Ecto neural progenitor cell (in vitro differentiated cells): ENCODE data around the gene CYP4X1.
"Not testable (repeated sequence)": the region's sequence is repeated elsewhere in the genome, so short reads cannot be mapped to it uniquely, and the experiment has no call there.

Source experiments
- DNase-seq: peaks from one replicate; pipeline ENCODE4 v3.0.0-alpha.2; 2018; ENCODE audit warnings: low spot score

The CYP4X1 gene

DNA sequence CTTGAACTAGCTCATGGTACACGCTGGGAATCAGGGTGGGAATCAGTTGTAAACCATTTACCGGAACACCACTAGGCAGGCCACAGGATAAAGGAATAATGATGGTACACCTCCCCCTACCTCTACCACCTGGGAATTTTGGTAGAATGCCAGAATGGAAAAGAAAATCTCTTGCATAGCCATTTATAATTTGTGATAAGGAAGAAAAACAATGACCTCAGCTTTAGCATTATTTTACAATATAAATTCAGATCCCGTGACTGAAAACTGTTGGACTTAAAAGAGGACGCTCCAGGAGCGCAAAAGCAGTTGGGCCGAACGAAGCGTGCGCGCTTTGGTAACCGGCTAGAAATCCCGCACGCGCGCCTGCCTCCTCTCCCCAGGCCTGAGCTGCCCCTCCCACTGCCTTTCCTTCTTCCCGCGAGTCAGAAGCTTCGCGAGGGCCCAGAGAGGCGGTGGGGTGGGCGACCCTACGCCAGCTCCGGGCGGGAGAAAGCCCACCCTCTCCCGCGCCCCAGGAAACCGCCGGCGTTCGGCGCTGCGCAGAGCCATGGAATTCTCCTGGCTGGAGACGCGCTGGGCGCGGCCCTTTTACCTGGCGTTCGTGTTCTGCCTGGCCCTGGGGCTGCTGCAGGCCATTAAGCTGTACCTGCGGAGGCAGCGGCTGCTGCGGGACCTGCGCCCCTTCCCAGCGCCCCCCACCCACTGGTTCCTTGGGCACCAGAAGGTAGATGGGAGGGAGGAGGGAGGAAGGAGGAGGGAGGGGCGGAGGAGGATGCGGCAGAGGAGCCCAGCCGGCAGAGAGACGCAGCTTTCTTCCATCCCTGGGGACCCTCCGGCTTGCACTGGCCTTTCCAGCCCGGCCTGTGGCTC, at the start of gene CYP4X1:
Gene CYP4X1, plus strand, starts transcription at position 402 of the 873 bp plus-strand sequence. Its CDS starts 149 bp downstream, at position 551.
- DNase-seq, result peak; percentile 62

GRCh38 chr1:46983166-46983829, 40.2 kb upstream of the CYP4X1 start:
- DNase-seq, result no peak

GRCh38 chr1:46983830-46984586, 39.5 kb upstream of the CYP4X1 start:
- no peak for DNase-seq

DNA sequence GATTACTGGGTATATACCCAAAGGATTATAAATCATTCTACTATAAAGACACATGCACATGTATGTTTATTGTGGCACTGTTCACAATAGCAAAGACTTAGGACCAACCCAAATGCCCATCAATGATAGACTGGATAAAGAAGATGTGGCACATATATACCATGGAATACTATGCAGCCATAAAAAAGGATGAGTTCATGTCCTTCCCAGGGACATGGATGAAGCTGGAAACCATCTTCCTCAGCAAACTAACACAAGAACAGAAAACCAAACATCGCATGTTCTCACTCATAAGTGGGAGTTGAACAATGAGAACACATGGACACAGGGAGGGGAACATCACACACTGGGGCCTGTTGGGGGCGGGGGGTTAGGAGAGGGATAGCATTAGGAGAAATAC, 32.9 kb upstream of the CYP4X1 start:
- DNase-seq, result not testable (repeated sequence)

- DNase-seq, result no peak
These were observed 32.2 kb upstream of the CYP4X1 start for GRCh38 chr1:46991083-46991923.

DNA sequence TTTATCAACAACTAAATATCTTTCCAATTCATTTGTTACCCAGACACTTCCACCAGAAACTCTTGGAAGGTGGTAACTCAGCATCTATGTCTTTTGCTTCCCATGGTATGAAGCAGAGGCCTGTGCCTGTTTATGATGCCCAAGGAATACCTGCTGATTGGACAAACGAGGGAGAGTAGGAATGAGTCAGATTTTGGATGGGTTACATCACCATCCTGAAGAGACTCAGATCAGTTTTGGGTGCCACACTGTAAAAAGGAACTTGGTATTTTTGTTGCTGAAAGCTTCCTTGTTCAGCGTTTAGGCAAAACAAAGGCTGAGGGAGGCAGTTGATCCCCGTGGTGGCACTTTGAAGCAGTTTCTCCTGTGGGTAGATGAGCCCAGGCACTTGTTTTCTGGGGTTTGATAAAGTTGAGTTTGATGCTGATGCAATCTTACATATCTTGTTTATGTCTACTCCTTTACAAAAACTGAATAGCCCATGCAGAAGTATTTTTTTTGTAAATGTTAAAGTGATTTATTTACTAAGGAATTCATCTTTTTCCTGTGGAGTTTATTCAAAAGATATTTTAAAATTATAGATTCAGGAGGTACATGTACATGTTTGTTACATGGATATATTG, 26.7 kb upstream of the CYP4X1 start:
- DNase-seq, result no peak

DNA sequence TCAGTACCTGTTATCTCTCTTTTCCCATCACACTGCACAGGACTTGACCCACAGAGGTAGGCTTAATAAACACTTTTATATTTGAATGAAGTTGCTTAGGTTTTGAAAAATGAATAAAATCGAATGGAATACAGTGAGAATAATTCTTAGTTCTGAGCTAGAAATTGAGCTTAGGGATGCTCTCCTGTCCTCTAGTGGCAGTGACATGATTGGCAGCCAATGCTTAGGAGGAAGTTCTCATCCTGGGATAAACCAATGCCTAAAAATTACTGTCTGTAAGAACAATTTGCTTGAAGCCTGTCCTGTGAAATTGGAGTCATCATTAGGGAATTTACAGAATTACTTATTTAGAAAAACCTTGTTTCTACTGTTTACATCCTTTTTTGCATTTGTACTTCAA, 21.3 kb upstream of the CYP4X1 start:
- DNase-seq, result no peak

DNA sequence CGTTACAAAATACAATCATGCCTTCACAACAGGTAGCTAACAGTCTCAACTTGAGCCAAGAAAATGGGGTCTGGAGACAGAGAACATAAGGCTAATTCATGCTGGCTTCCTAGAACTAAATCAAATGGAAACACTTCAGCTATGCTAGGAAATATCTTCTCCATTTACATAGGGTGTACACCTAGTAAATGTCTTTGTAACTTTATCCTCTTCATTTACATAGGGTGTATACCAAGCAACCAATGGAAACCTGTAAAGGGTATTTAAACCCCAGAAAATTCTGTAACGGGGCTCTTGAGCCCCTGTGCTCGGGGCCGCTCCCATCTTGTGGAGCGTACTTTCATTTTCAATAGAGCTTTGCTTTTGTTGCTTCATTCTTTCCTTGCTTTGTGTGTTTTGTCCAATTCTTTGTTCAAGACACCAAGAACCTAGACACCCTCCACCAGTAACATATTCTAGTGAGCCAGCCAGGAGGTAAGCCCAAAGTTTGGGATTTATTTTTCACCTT, 19.5 kb upstream of the CYP4X1 start:
- no peak for DNase-seq

DNA sequence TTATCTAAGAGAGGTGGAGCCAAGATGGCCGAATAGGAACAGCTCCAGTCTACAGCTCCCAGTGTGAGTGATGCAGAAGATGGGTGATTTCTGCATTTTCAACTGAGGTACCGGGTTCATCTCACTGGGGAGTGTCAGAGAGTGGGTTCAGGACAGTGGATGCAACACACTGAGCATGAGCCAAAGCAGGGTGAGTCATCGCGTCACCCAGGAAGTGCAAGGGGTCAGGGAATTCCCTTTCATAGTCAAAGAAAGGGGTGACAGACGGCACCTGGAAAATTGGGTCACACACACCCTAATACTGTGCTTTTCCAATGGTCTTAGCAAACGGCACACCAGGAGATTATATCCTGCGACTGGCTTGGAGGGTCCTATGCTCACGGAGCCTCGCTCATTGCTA, 17.0 kb upstream of the CYP4X1 start:
- not testable (repeated sequence) for DNase-seq

- DNase-seq, result no peak
These were observed 10.2 kb upstream of the CYP4X1 start for GRCh38 chr1:47013293-47013692.

DNA sequence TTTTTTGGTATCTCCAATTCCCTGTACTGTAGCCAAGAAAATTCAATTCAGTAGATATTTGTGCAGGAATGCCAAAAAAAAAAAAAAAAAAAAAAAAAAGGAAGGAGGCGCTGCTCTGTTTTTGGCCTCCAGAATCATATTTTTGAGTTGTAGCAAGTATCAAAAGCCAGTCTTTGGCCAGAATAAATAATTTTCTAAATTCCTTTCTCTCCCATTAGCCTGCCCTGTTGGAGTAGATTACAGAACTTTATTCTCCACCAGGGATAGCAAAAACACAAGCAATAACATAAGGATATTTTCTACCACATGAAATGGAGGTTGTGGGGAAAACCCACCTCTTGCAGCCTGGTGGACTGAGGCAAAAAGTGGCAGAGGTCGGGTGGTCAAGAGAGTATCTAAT, 2.4 kb upstream of the CYP4X1 start:
- no peak for DNase-seq

DNA sequence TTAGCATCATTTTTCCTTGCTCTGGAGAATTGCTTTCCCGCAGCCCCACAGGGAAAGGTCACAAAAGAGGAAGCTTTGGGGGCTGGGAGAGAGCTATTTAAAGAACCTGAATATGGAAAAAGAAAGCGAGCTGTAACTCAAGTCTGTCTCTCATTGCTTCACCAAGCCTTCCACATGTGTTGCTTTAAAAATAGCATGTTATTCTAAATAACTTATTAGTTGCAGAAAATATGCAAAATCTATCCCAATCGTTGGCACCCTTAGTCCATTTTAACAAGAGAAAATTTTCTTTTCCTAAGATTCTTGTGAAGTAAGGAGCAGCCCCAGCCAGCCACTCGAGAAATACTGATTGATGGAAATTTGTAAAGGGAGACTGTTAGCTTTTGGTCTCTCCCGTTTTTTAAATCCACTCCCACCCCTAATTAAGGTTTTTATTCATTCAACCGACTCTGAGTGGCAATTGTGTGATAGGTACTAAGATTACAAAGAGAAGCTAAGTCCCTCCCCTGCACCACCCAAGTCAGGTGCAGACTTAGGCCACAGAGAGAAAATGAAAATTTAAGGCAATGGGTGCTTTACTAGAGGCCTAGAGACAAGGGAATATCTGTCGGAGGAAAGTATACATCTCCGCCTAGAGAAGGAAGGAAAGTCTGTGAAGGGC, 802 bp downstream of the CYP4X1 start:
- no peak for DNase-seq

DNA sequence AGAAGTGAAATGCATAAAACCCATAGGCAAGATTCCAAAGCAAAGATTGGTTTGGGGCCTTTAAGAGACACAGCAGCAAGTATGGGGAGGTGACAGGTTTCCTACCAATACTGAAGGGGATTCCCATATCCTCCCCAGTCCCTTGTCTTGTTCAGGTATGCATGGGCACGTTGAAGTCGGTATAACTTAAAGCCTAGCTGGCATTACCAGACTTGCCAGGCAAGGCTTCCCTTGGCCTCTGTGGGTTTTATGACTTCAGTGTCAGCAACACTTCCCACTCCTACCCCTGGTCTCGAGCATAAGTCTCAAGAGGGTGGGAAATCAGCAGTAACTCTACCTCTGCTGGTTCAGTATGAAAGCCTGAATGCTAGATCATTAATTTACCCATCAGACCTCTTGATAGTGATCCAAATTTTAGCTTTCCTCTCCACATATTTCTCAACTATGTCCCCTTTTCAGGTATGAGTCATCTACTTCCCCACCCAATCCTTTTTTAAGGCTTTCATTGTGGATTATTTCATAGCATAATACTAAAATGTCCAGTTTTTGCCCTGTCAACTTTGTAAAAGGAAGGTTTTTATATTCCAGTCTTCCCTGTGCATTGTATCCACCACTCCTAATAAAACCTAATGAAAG, 6.8 kb downstream of the CYP4X1 start:
- no peak for DNase-seq

- DNase-seq, result no peak
These were observed 7.6 kb downstream of the CYP4X1 start for GRCh38 chr1:47031059-47031458.

DNA sequence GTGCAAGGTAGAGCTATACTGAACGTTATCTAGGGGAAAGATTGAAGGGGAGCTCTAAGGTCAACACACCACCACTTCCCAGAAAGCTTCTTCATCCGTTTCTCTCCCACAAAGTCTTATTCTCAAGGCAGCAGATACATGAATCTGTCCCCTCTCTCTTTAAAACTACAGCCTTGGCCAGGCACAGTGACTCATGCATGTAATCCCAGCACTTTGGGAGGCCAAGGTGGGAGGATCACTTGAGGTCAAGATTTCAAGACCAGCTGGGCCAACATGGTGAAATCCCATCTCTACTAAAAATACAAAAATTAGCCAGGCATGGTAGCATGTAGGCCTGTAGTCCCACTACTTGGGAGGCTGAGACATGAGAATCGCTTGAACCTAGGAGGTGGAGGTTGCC, 8.1 kb downstream of the CYP4X1 start:
- no peak for DNase-seq

- DNase-seq, result no peak
These were observed 13.3 kb downstream of the CYP4X1 start for GRCh38 chr1:47036764-47037163.

DNA sequence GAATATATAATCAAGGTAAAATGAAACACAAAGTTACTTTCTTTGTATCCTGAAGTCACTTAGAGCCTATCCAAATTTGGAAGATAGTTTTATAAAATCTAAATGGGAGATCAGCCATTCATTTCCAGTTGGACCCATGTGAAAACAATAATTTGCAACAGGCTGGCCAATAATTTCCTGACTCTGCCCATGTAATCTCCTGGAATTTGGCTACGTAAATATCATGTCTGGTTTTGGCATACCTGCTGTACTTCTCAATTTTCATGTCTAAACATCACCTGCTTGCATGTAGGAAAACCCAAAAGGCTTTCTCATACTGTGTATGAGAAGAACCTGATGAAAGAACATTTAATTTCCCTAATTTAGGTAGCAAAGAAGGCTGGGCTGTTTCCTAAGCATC, 35.9 kb downstream of the CYP4X1 start:
- no peak for DNase-seq

DNA sequence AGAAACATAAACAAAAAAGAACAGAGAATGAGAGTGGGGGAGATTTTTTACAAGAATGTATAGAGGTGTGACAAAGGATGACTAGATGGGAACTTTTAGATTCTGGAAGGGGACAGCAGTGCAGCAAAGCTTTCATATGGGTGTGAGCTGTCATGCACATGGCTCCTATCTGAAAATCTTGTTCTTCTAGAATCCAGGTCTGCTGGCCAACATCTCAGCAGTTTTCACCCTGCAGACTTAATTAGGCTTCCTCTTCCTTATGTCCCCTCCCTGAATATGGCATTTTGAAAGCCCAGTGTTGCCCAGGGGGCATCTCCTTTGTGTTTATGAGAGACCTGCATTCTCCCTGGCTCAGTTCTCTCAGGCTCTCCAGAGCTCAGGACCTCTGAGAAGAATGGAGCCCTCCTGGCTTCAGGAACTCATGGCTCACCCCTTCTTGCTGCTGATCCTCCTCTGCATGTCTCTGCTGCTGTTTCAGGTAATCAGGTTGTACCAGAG, 43.7 kb downstream of the CYP4X1 start, which contains the start of gene CYP4Z1:
Gene CYP4Z1, plus strand, starts transcription at position 135 of the 498 bp plus-strand sequence. Its CDS starts 260 bp downstream, at position 395.
- no peak for DNase-seq

DNA sequence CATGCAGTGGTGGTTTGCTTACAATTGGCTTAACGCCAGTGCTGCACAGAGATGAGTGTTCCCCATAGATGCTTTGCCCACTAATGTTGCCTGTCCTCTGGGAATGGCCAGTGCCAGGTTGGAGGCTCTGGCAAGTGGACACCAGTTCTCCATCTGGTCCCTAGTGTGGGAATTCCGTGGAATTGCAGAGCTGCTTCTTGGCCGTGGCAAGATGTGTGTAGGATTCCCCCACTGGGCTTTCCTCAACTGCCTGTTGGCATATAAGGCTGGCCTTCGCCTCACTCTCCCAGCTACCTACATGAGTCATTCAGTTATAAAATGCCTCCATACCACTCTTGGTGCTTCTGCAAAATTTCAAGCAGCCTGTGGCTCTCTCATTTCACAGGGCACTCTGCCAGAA, 45.6 kb downstream of the CYP4X1 start:
- not testable (repeated sequence) for DNase-seq

GRCh38 chr1:47069509-47069908, 46.0 kb downstream of the CYP4X1 start:
- DNase-seq, result not testable (repeated sequence)
